HG02981 (cell line): ENCODE results near the gene MPND.

Experiments
- ATAC-seq: cut with Tn5 transposase; IDR thresholded peaks from one replicate; pipeline ENCODE4 v1.9.1; 2021; ENCODE audit warnings: mild to moderate bottlenecking, moderate library complexity; ENCODE audit not compliant: unreplicated experiment

Gene MPND

GRCh38 chr19:4376028-4376670 is 32.8 kb downstream of the MPND start:
- ATAC-seq, result no peak

- no peak for ATAC-seq
These were observed 33.3 kb downstream of the MPND start for GRCh38 chr19:4376671-4376990.

GRCh38 chr19:4376991-4377781 is 33.8 kb downstream of the MPND start:
- ATAC-seq, result no peak

- no peak for ATAC-seq
These were observed 35.5 kb downstream of the MPND start for GRCh38 chr19:4378886-4379285.

- no peak for ATAC-seq
These were observed 36.3 kb downstream of the MPND start for GRCh38 chr19:4379383-4380253.

- no peak for ATAC-seq
These were observed 36.9 kb downstream of the MPND start for GRCh38 chr19:4380254-4380727.

GRCh38 chr19:4385291-4386040 is 42.1 kb downstream of the MPND start:
- ATAC-seq, result no peak

- ATAC-seq, result no peak
These were observed 42.9 kb downstream of the MPND start for GRCh38 chr19:4386041-4386782.

- ATAC-seq, result no peak
These were observed 45.1 kb downstream of the MPND start for GRCh38 chr19:4388337-4389063.

- no peak for ATAC-seq
These were observed 45.7 kb downstream of the MPND start for GRCh38 chr19:4389064-4389375.

- no peak for ATAC-seq
These were observed 46.2 kb downstream of the MPND start for GRCh38 chr19:4389511-4390016.

GRCh38 chr19:4390017-4390566 is 46.7 kb downstream of the MPND start:
- ATAC-seq, result no peak

- ATAC-seq, result no peak
These were observed 47.4 kb downstream of the MPND start for GRCh38 chr19:4390567-4391305.

- ATAC-seq, result no peak
These were observed 47.9 kb downstream of the MPND start for GRCh38 chr19:4391306-4391693.

GRCh38 chr19:4391701-4392483 is 48.5 kb downstream of the MPND start:
- no peak for ATAC-seq

GRCh38 chr19:4393947-4394590 is 50.7 kb downstream of the MPND start:
- ATAC-seq, result no peak
